Smooth muscle cell of bladder (primary cell): ENCODE measurements around the gene AMBRA1. TPM values are rescaled to one million over a fixed set of nuclear protein-coding genes. Genes with fewer than 3 reads are reported as not detected.

Source experiments
- total RNA-seq: library from RNA; depleted of rRNA; stranded (reverse); fragments of >200 nt; gene quantifications from 2 replicates; pipeline ENCODE4 v1.2.3, GENCODE V29; 2014

The AMBRA1 gene, protein sequence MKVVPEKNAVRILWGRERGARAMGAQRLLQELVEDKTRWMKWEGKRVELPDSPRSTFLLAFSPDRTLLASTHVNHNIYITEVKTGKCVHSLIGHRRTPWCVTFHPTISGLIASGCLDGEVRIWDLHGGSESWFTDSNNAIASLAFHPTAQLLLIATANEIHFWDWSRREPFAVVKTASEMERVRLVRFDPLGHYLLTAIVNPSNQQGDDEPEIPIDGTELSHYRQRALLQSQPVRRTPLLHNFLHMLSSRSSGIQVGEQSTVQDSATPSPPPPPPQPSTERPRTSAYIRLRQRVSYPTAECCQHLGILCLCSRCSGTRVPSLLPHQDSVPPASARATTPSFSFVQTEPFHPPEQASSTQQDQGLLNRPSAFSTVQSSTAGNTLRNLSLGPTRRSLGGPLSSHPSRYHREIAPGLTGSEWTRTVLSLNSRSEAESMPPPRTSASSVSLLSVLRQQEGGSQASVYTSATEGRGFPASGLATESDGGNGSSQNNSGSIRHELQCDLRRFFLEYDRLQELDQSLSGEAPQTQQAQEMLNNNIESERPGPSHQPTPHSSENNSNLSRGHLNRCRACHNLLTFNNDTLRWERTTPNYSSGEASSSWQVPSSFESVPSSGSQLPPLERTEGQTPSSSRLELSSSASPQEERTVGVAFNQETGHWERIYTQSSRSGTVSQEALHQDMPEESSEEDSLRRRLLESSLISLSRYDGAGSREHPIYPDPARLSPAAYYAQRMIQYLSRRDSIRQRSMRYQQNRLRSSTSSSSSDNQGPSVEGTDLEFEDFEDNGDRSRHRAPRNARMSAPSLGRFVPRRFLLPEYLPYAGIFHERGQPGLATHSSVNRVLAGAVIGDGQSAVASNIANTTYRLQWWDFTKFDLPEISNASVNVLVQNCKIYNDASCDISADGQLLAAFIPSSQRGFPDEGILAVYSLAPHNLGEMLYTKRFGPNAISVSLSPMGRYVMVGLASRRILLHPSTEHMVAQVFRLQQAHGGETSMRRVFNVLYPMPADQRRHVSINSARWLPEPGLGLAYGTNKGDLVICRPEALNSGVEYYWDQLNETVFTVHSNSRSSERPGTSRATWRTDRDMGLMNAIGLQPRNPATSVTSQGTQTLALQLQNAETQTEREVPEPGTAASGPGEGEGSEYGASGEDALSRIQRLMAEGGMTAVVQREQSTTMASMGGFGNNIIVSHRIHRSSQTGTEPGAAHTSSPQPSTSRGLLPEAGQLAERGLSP (N-terminal part only)
- total RNA-seq = 13.2 and 18.3 TPM in 2 replicates

DNA sequence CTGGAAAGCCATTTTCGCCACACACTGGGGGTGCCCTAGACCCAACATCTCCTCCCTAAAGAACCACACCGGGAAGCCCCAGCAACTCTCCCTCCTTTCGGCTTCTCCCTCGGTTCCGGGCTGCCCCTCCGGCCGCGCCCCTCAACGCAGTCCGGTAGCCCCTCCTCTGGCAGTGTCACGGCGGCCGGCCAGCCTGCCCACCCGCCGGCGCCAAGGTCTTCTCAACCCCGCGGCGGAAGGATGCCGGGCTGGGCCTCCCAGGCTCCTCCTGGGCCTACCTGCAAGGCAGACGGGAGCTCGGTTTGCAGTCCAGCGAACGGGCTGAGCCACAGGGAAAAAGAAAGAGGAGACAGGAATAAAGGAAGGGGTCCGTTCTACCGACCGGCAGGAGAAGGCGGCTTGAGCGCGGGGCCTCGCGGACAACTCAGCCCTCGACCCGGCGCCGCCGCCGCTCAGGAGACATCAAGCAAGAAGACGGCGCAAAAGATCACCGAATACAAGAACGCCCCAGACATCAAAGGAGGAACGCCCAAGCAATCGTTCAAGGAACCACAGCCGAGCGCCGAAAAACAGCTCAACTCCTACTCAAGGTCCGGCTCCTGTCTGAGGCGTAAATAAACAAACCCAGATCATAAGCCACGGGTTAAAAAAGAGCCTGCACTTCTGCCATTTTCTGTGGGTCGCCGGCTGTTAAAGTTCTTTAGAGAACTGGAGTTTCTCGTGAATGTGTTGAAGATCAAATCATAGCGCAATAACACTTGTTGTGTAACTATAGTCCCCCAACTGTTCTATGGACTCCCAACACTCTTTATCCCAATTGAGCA lies at the start of gene AMBRA1:
Gene AMBRA1 (minus strand): TSS at position 474 of the 824 bp plus-strand sequence. CDS start 45,643 bp downstream, outside the sequence.

DNA sequence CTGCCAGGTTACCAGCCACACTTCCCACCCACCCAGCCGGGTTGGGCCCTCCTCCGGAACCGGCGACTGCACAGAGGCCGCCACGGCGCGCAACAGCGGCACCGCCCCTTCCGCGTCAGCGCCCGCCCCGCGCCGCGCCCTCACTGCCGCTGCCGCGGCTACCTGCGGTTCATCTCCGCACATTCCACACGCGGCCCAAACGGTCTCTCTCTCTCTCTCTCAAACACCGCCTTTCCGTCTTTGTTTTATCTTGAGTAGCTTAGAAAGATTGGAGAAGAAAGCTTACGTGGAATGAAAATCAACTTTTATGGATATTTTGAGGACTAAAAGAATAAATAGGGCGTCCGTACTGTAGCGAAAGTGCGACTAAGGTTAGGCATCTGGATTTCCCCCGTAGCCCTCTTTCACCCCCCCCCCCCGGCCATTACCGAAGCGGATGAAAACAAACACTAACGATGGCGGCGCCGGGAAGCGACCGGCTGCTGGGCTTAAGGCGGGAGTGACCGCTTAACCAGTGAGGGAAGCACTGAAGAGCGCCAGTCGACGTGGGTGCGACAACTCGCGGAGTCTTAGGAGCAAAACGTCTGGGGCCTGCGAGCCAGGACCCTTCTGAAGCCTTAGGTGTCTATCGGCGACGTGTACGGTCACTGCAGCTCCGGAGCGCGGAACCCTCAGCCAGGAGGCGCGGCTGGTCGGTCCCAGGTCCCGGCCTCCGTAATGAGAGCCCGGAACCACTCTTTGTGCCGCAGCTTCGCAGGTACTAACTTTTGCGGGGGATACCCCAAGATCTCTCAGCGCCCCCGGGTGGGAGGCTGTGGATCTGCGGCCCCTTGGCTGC lies 23.5 kb upstream of the AMBRA1 start, which contains the start of the genes ATG13 and HARBI1:
Gene ATG13 (plus strand): TSS at position 420 of the 838 bp plus-strand sequence. CDS start 26,739 bp downstream, outside the sequence.
Gene HARBI1 (minus strand): TSS at position 94 of the 838 bp plus-strand sequence. CDS start 990 bp downstream, outside the sequence.

DNA sequence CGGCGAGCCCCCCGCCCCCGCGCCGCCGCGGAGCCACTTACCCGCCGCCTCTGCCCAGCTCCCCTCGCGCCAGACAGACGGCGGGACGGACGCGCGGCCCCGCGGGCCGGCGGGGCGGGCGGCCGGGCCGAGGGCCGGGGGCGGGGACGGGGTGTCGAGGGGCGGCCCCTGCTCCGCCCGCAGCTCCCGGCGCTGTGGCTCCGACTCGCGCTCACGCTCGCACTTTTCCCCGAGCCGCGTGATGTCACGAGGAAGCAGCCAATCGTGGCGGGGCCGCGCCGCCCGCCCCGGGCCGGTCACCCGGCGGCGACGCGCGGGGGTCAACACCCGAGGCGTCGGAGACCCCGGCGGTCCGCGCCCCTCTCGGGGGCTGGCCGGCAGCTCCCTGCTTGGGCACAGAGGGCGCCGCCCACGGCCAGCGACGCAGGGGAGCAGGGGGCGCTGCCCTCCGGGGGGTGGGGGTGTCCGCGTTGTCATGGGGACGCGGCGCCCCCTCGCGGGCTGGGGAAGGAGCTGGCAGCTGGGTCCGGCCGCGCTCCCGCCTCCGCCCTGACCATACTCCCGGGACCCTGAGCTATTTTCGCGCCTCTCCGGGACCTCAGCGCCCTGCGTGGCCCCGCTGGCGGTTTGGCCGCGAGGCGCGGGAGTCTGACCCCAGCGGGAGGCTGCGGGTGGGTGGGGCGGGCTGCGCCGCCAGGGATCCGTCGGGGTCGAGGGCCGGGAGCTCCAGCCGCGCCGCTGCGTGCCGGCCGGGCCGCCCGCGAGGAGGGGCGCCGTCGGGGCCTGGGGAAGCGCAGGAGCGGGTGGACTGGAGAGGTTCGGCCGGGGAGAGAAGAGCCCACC lies 202.0 kb downstream of the AMBRA1 start, which contains the start of gene CHRM4:
Gene CHRM4 (minus strand): TSS at position 199 of the 843 bp plus-strand sequence. CDS start 5,219 bp downstream, outside the sequence.

DNA sequence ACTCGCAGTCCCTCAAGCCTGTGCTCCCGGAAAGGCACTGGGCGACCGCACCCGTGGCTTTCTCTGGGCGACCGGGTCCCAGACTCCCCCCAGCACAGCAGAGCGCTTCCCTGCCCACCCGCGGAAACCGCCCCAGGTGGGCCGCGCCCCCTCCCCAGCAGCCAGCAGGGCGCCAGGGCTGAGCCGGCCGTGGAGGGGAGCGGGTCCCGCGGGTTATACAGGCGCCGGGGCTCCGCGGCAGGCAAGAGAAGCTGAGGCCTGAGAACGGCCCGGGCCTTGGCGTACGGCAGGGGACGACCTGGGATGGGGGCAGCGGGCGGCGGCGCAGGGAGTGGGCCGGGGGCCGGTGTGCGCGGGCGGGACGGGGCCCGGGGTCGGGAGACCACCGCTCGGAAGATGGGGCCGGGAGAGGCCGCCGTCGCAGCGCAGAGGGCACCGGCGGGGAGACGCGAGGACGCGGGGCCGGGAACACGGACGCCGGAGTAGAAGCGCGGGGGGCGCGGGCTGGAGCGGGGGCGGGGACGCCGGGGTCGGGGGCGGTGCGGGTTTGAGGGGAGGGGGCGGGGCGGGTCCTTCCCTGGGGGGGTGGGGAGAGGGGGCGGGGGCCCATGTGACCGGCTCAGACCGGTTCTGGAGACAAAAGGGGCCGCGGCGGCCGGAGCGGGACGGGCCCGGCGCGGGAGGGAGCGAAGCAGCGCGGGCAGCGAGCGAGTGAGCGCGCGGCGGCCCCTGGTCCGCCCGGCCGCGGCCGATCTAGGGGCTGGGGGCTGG lies 212.6 kb downstream of the AMBRA1 start, which contains the start of gene MDK:
Gene MDK (plus strand): TSS at position 622 of the 771 bp plus-strand sequence. CDS start 389 bp downstream, outside the sequence.

DNA sequence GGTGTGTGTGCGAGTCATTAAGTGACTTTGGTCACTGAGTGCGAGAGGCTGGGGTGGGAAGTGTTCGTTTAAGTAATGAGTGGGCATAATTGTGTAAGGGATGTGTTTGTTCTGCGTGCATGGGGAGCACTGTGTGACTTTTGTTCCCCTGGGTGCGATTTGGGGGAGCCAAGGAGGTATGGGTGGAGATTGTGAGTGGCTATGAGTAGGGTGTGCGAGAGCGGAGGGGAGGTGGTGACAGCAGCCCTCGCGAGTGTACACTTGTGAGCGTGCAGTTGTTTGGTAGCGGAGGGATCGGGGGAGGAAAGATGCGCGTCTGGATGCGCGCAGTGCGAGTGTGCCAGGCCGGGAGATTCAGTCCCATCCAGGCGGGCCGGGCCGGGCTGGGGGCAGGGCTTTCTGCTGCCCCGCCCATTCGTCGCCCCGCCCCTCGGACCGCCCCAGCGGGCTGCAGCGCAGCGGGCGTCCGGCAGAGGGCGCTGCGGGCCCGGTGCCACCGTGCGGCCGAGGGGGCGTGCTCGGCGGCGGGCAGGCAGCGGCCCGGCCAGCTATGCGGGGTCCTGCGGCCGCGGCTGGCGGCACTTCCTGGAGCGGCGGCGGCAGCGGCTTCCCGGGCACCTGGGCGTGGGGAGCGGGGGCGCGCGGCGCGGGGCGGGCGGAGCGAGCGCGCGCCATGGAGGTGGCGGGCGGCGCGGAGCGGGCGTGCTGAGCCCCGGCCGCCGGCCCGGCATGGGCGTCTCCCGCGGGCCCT lies 246.8 kb downstream of the AMBRA1 start, which contains the start of gene DGKZ:
Gene DGKZ (plus strand): TSS at position 578 of the 751 bp plus-strand sequence. CDS start 197 bp downstream, outside the sequence.

Other genes with a start within 250 kb of the AMBRA1 start
- 16.9 and 25.8 TPM in 2 replicates for gene DGKZ, start 246.6 kb downstream of the AMBRA1 start, total RNA-seq
- 18.9 and 33.1 TPM in 2 replicates for gene MDK, start 212.4 kb downstream of the AMBRA1 start, total RNA-seq
- gene CHRM4, start 202.2 kb downstream of the AMBRA1 start, total RNA-seq = not detected in 2 replicates
- gene HARBI1, start 23.2 kb upstream of the AMBRA1 start, total RNA-seq = 5.0 and 6.6 TPM in 2 replicates
- 75.1 and 75.2 TPM in 2 replicates for gene ATG13, start 23.5 kb upstream of the AMBRA1 start, total RNA-seq
- 21.9 and 33.9 TPM in 2 replicates for gene ARHGAP1, start 106.6 kb upstream of the AMBRA1 start, total RNA-seq
- 6.0 and 8.5 TPM in 2 replicates for gene ZNF408, start 107.0 kb upstream of the AMBRA1 start, total RNA-seq
- 0.14 and 0.18 TPM in 2 replicates for gene F2, start 125.2 kb upstream of the AMBRA1 start, total RNA-seq